Measurements from ENCODE around the gene IFT122.
"Not testable (repeated sequence)": the region's sequence is repeated elsewhere in the genome, so short reads cannot be mapped to it uniquely, and the experiment has no call there.

IFT122 gene

GRCh38 chr3:129491794-129492193, 51.8 kb downstream of the IFT122 start:
- H3K36me3 ChIP-seq (ENCODE audit: control insufficient read depth, insufficient read depth, low read length): no peaks in the 10 kb centered on the region
- no peak overlapping the region for H3K4me3 ChIP-seq (ENCODE audit: insufficient read depth, low read depth, low read length)
- H3K27ac ChIP-seq (ENCODE audit: insufficient read depth, low read depth, low read length, poor library complexity, severe bottlenecking): no peak overlapping the region
- no peaks in the 10 kb centered on the region for H3K9me3 ChIP-seq (ENCODE audit: control insufficient read depth, low read length)
- H3K4me1 ChIP-seq (ENCODE audit: control insufficient read depth, insufficient read depth, low read length): peaks cover 5% of the 10 kb centered on the region
- 95 to 97% methylated on average over 9 of the region's 9 CpGs for WGBS, 2 experiments
- H3K27me3 ChIP-seq (ENCODE audit: control insufficient read depth, insufficient read depth, low read length, poor library complexity, severe bottlenecking): no peaks in the 10 kb centered on the region

GRCh38 chr3:129492691-129493090, 52.7 kb downstream of the IFT122 start:
- H3K9me3 ChIP-seq (ENCODE audit: control insufficient read depth, low read length): no peaks in the 10 kb centered on the region
- H3K36me3 ChIP-seq (ENCODE audit: control insufficient read depth, insufficient read depth, low read length): no peaks in the 10 kb centered on the region
- no peaks in the 10 kb centered on the region for H3K4me1 ChIP-seq (ENCODE audit: control insufficient read depth, insufficient read depth, low read length)
- H3K27ac ChIP-seq (ENCODE audit: insufficient read depth, low read depth, low read length, poor library complexity, severe bottlenecking): no peak overlapping the region
- 88 to 93% methylated on average over 4 of the region's 4 CpGs for WGBS, 2 experiments
- H3K4me3 ChIP-seq (ENCODE audit: insufficient read depth, low read depth, low read length): no peak overlapping the region
- no peaks in the 10 kb centered on the region for H3K27me3 ChIP-seq (ENCODE audit: control insufficient read depth, insufficient read depth, low read length, poor library complexity, severe bottlenecking)

- WGBS, 2 experiments: 94 to 95% methylated on average over 4 of the region's 4 CpGs
- no peaks in the 10 kb centered on the region for H3K4me1 ChIP-seq (ENCODE audit: control insufficient read depth, insufficient read depth, low read length)
- H3K4me3 ChIP-seq (ENCODE audit: insufficient read depth, low read depth, low read length): no peak overlapping the region
- no peak overlapping the region for H3K27ac ChIP-seq (ENCODE audit: insufficient read depth, low read depth, low read length, poor library complexity, severe bottlenecking)
- no peaks in the 10 kb centered on the region for H3K27me3 ChIP-seq (ENCODE audit: control insufficient read depth, insufficient read depth, low read length, poor library complexity, severe bottlenecking)
- no peaks in the 10 kb centered on the region for H3K36me3 ChIP-seq (ENCODE audit: control insufficient read depth, insufficient read depth, low read length)
- no peaks in the 10 kb centered on the region for H3K9me3 ChIP-seq (ENCODE audit: control insufficient read depth, low read length)
These were observed 53.2 kb downstream of the IFT122 start for GRCh38 chr3:129493206-129493605.

GRCh38 chr3:129494499-129494898, 54.5 kb downstream of the IFT122 start:
- H3K4me3 ChIP-seq (ENCODE audit: insufficient read depth, low read depth, low read length); H3K4me1 ChIP-seq (ENCODE audit: control insufficient read depth, insufficient read depth, low read length); H3K36me3 ChIP-seq (ENCODE audit: control insufficient read depth, insufficient read depth, low read length); H3K9me3 ChIP-seq (ENCODE audit: control insufficient read depth, low read length); H3K27me3 ChIP-seq (ENCODE audit: control insufficient read depth, insufficient read depth, low read length, poor library complexity, severe bottlenecking); H3K27ac ChIP-seq (ENCODE audit: insufficient read depth, low read depth, low read length, poor library complexity, severe bottlenecking): not testable (repeated sequence)
- 85 to 87% methylated on average over 5 of the region's 5 CpGs for WGBS, 2 experiments

- not testable (repeated sequence) for H3K36me3 ChIP-seq (ENCODE audit: control insufficient read depth, insufficient read depth, low read length); H3K9me3 ChIP-seq (ENCODE audit: control insufficient read depth, low read length); H3K27me3 ChIP-seq (ENCODE audit: control insufficient read depth, insufficient read depth, low read length, poor library complexity, severe bottlenecking); H3K4me3 ChIP-seq (ENCODE audit: insufficient read depth, low read depth, low read length); H3K4me1 ChIP-seq (ENCODE audit: control insufficient read depth, insufficient read depth, low read length); H3K27ac ChIP-seq (ENCODE audit: insufficient read depth, low read depth, low read length, poor library complexity, severe bottlenecking)
- 68 to 69% methylated on average over 9 to 10 of the region's 10 CpGs for WGBS, 2 experiments
These were observed 55.1 kb downstream of the IFT122 start for GRCh38 chr3:129495006-129495639.

GRCh38 chr3:129497876-129498275, 57.9 kb downstream of the IFT122 start:
- not testable (repeated sequence) for H3K9me3 ChIP-seq (ENCODE audit: control insufficient read depth, low read length); H3K4me1 ChIP-seq (ENCODE audit: control insufficient read depth, insufficient read depth, low read length); H3K27ac ChIP-seq (ENCODE audit: insufficient read depth, low read depth, low read length, poor library complexity, severe bottlenecking); H3K36me3 ChIP-seq (ENCODE audit: control insufficient read depth, insufficient read depth, low read length); H3K4me3 ChIP-seq (ENCODE audit: insufficient read depth, low read depth, low read length); H3K27me3 ChIP-seq (ENCODE audit: control insufficient read depth, insufficient read depth, low read length, poor library complexity, severe bottlenecking)
- WGBS, 2 experiments: 86 to 98% methylated on average over 1 of the region's 2 CpGs

GRCh38 chr3:129498603-129499488, 58.8 kb downstream of the IFT122 start:
- 80 to 88% methylated on average over 5 to 6 of the region's 8 CpGs for WGBS, 2 experiments
- H3K27me3 ChIP-seq (ENCODE audit: control insufficient read depth, insufficient read depth, low read length, poor library complexity, severe bottlenecking); H3K4me1 ChIP-seq (ENCODE audit: control insufficient read depth, insufficient read depth, low read length); H3K36me3 ChIP-seq (ENCODE audit: control insufficient read depth, insufficient read depth, low read length); H3K4me3 ChIP-seq (ENCODE audit: insufficient read depth, low read depth, low read length); H3K9me3 ChIP-seq (ENCODE audit: control insufficient read depth, low read length); H3K27ac ChIP-seq (ENCODE audit: insufficient read depth, low read depth, low read length, poor library complexity, severe bottlenecking): not testable (repeated sequence)

- not testable (repeated sequence) for H3K9me3 ChIP-seq (ENCODE audit: control insufficient read depth, low read length); H3K4me1 ChIP-seq (ENCODE audit: control insufficient read depth, insufficient read depth, low read length); H3K4me3 ChIP-seq (ENCODE audit: insufficient read depth, low read depth, low read length); H3K27ac ChIP-seq (ENCODE audit: insufficient read depth, low read depth, low read length, poor library complexity, severe bottlenecking); H3K27me3 ChIP-seq (ENCODE audit: control insufficient read depth, insufficient read depth, low read length, poor library complexity, severe bottlenecking); H3K36me3 ChIP-seq (ENCODE audit: control insufficient read depth, insufficient read depth, low read length)
- 92 to 95% methylated on average over 13 of the region's 14 CpGs for WGBS, 2 experiments
These were observed 59.7 kb downstream of the IFT122 start for GRCh38 chr3:129499604-129500333.

GRCh38 chr3:129500334-129500658, 60.3 kb downstream of the IFT122 start:
- Histone ChIP-seq H3K4me1 (ENCODE audit: control insufficient read depth, insufficient read depth, low read length) (no peaks in the 10 kb centered on the region), H3K27ac (ENCODE audit: insufficient read depth, low read depth, low read length, poor library complexity, severe bottlenecking) (no peak overlapping the region), H3K36me3 (ENCODE audit: control insufficient read depth, insufficient read depth, low read length) (no peaks in the 10 kb centered on the region), H3K4me3 (ENCODE audit: insufficient read depth, low read depth, low read length) (no peak overlapping the region), H3K27me3 (ENCODE audit: control insufficient read depth, insufficient read depth, low read length, poor library complexity, severe bottlenecking) (no peaks in the 10 kb centered on the region), H3K9me3 (ENCODE audit: control insufficient read depth, low read length) (no peaks in the 10 kb centered on the region)
- WGBS, 2 experiments: 94 to 97% methylated on average over 5 of the region's 5 CpGs

- Histone ChIP-seq H3K27ac (ENCODE audit: insufficient read depth, low read depth, low read length, poor library complexity, severe bottlenecking) (no peak overlapping the region), H3K27me3 (ENCODE audit: control insufficient read depth, insufficient read depth, low read length, poor library complexity, severe bottlenecking) (no peaks in the 10 kb centered on the region), H3K4me1 (ENCODE audit: control insufficient read depth, insufficient read depth, low read length) (no peaks in the 10 kb centered on the region), H3K9me3 (ENCODE audit: control insufficient read depth, low read length) (no peaks in the 10 kb centered on the region), H3K36me3 (ENCODE audit: control insufficient read depth, insufficient read depth, low read length) (peaks cover 5% of the 10 kb centered on the region), H3K4me3 (ENCODE audit: insufficient read depth, low read depth, low read length) (no peak overlapping the region)
- 83 to 89% methylated on average over 5 of the region's 5 CpGs for WGBS, 2 experiments
These were observed 61.6 kb downstream of the IFT122 start for GRCh38 chr3:129501630-129502029.

Data from ectodermal cell (in vitro differentiated cells).